ENCODE data around the gene GATAD2B.

The GATAD2B gene

GRCh38 chr1:153771841-153772593, 150.8 kb downstream of the GATAD2B start:
- peak; percentile 36 for TF ChIP-seq CTCF (IDR thresholded peaks at IDR 0.05)

GRCh38 chr1:153771261-153771660, 151.5 kb downstream of the GATAD2B start:
- TF ChIP-seq CTCF (IDR thresholded peaks at IDR 0.05): no peak

- no peak for TF ChIP-seq CTCF (IDR thresholded peaks at IDR 0.05)
Measured at GRCh38 chr1:153770797-153771196, 152.0 kb downstream of the GATAD2B start.

GRCh38 chr1:153769221-153769620, 153.6 kb downstream of the GATAD2B start:
- no peak for TF ChIP-seq CTCF (IDR thresholded peaks at IDR 0.05)

GRCh38 chr1:153768316-153769181, 154.2 kb downstream of the GATAD2B start:
- TF ChIP-seq CTCF (IDR thresholded peaks at IDR 0.05): no peak

- TF ChIP-seq CTCF (IDR thresholded peaks at IDR 0.05): no peak
Measured at GRCh38 chr1:153767519-153767918, 155.3 kb downstream of the GATAD2B start.

GRCh38 chr1:153764310-153764709, 158.5 kb downstream of the GATAD2B start:
- no peak for TF ChIP-seq CTCF (IDR thresholded peaks at IDR 0.05)
